SK-N-MC (cell line): ENCODE measurements around the gene NMRK1.

Experiments used
- EZH2 ChIP-seq: fragments of 200-600 bp; sonication (generic); IDR thresholded peaks from one replicate; pipeline ENCODE4 v1.6.1; 2017; ENCODE audit warnings: antibody characterized with exemption
- FOXP2 ChIP-seq: optimal IDR thresholded peaks from 2 replicates; pipeline ENCODE3; 2011; ENCODE audit warnings: mild to moderate bottlenecking, moderate library complexity; ENCODE audit not compliant: insufficient read depth; ENCODE audit errors: extremely low read length, control extremely low read depth
- POLR2AphosphoS5 ChIP-seq: IDR thresholded peaks from 2 replicates; pipeline ENCODE4 v1.6.1; 2012; ENCODE audit warnings: mild to moderate bottlenecking, low read depth, low read length, borderline replicate concordance

- TF ChIP-seq POLR2AphosphoS5, result no peak
- no peak for TF ChIP-seq EZH2
- TF ChIP-seq FOXP2, result no peak
Observed at GRCh38 chr9:75086541-75087288, 1.2 kb downstream of the NMRK1 start.
